COLO829 (cell line): ENCODE data around the gene YPEL3.

ENCODE experiments used
- DNase-seq: peaks from one replicate; pipeline ENCODE4 v3.0.0; 2012; ENCODE audit warnings: low spot score

The YPEL3 gene

GRCh38 chr16:30046178-30046577 lies 49.8 kb downstream of the YPEL3 start:
- no peak for DNase-seq
